Measurements from ENCODE around the gene HIBCH. TPM values are rescaled to one million over a fixed set of nuclear protein-coding genes. Genes with fewer than 3 reads are reported as not detected.

Gene HIBCH
- polyA plus RNA-seq, 1 donor = 28.4 TPM

Other genes starting within 250 kb of the HIBCH start
- gene INPP1, start 23.8 kb upstream of the HIBCH start, polyA plus RNA-seq (ENCODE audit: insufficient read length) = 16.4 TPM
- gene MFSD6, start 88.5 kb upstream of the HIBCH start, polyA plus RNA-seq (ENCODE audit: insufficient read length) = 9.5 TPM
- 6.6 TPM for gene NEMP2, start 214.9 kb upstream of the HIBCH start, polyA plus RNA-seq (ENCODE audit: insufficient read length)